Upper lobe of left lung (tissue), 6 donors: ENCODE results near the gene S100A3. TPM values are rescaled to one million over a fixed set of nuclear protein-coding genes. Genes with fewer than 3 reads are reported as not detected.

Experiments used
- ATAC-seq, 2 donors: fragments of 200-7000 bp; cut with Tn5 transposase; one replicate each; pipeline ENCODE4 v1.9.1; 2022; ENCODE audit warnings: mild to moderate bottlenecking in 2 of 2, moderate library complexity in 2 of 2; ENCODE audit not compliant: low FRiP score in 2 of 2
- DNase-seq, 2 donors: peaks; one replicate each; pipeline ENCODE4 v3.0.0-alpha.2; 2019 to 2020
- H3K27ac ChIP-seq, 4 donors: fragments of 200-600 bp; sonication (generic); one replicate each; pipeline ENCODE4 v1.5.1; 2016 to 2019
- H3K27me3 ChIP-seq, 4 donors: fragments of 200-600 bp; sonication (generic); one replicate each; pipeline ENCODE4 v1.5.1; 2017 to 2019
- H3K36me3 ChIP-seq, 4 donors: fragments of 200-600 bp; sonication (generic); one replicate each; pipeline ENCODE4 v1.5.1; 2016 to 2019
- H3K4me1 ChIP-seq, 4 donors: fragments of 200-600 bp; sonication (generic); one replicate each; pipeline ENCODE4 v1.5.1; 2018 to 2019
- H3K4me3 ChIP-seq, 4 donors: fragments of 200-600 bp; sonication (generic); one replicate each; pipeline ENCODE4 v1.5.1; 2017 to 2019; ENCODE audit warnings: mild to moderate bottlenecking in 2 of 4, moderate library complexity in 1 of 4
- H3K9me3 ChIP-seq, 4 donors: fragments of 200-600 bp; sonication (generic); one replicate each; pipeline ENCODE4 v1.5.1; 2018 to 2019
- EP300 ChIP-seq, 4 donors: sonication (generic); formaldehyde crosslinking; IDR thresholded peaks; one replicate each; pipeline ENCODE4 v1.5.1; 2017; ENCODE audit warnings: antibody characterized with exemption in 4 of 4, control low read depth in 2 of 4
- POLR2A ChIP-seq, 4 donors: fragments of 450-650 bp; IDR thresholded peaks; one replicate each; pipeline ENCODE4 v1.5.1; 2016 to 2017; ENCODE audit warnings: antibody characterized with exemption in 4 of 4, mild to moderate bottlenecking in 2 of 4
- POLR2AphosphoS5 ChIP-seq, 2 donors: sonication (generic); formaldehyde crosslinking; IDR thresholded peaks; one replicate each; pipeline ENCODE4 v1.5.1; 2017; ENCODE audit warnings: antibody characterized with exemption in 2 of 2
- WGBS, 2 donors: methylation state at CpG; one replicate each; pipeline ENCODE4 v1.1.5; 2017 to 2018; 5-methylcytosine and 5-hydroxymethylcytosine counted together
- total RNA-seq, 6 donors: library from RNA; depleted of rRNA in 4 of 6; stranded (reverse); fragments of >200 nt in 4 of 6; gene quantifications; one replicate each; pipeline versions ENCODE4 v1.1.0 to v1.2.1, GENCODE V29; 2016 to 2021
- TF ChIP-seq, protein P1 (sequence below), 6 experiments: fragments of 450-650 bp in 4 of 6; fragments of 200-600 bp in 2 of 6; sonication (generic) in 2 of 6; IDR thresholded peaks; one replicate each; pipeline ENCODE4 v1.5.1; 2016 to 2019; ENCODE audit warnings: antibody characterized with exemption in 6 of 6
- donor health status: DM: no; HTN: no; CAD: no; lungs with moderate emphysema.
- donor health status: DM: no; HTN: yes; CAD: no; lungs with severe emphysema.

Gene S100A3
- total RNA-seq, 6 donors from 2014 or later, result 2.0 to 4.4 (median 2.1) TPM; not detected in 1

DNA sequence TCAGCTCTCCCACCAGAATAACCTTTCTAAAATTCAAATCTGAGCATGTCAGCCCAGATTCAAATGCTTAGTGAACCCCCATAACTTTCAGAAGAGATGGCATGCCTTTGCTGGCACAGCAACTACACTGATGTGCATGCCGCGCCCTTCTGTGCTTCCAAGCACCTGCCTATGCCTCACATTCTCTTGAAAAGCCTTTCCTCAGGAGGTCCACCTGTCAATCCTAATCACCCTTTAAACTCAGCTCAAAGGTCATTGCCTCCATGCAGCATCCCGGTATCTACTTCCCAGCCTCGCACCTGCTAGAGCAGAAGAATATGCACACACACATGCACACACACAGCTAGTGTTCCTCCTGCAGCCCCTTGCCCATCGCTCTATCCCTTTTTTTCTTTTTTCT lies 21.8 kb upstream of the S100A3 start:
- Histone ChIP-seq H3K27ac (no peak overlapping the region), H3K27me3 (no peaks in the 10 kb centered on the region), H3K9me3 (no peaks in the 10 kb centered on the region), H3K36me3 (no peaks in the 10 kb centered on the region), H3K4me3 (no peak overlapping the region), H3K4me1 (peaks cover 37 to 56% (median 44%) of the 10 kb centered on the region in 4 donors)
- 92 to 95% methylated on average over 5 of the region's 5 CpGs for WGBS, 2 donors
- DNase-seq (no peak), ATAC-seq (no peak)
- TF ChIP-seq POLR2AphosphoS5 (IDR thresholded peaks at IDR 0.05) (no peak), EP300 (IDR thresholded peaks at IDR 0.05) (no peak), POLR2A (IDR thresholded peaks at IDR 0.05) (no peak)
- TF ChIP-seq, protein P1, sequence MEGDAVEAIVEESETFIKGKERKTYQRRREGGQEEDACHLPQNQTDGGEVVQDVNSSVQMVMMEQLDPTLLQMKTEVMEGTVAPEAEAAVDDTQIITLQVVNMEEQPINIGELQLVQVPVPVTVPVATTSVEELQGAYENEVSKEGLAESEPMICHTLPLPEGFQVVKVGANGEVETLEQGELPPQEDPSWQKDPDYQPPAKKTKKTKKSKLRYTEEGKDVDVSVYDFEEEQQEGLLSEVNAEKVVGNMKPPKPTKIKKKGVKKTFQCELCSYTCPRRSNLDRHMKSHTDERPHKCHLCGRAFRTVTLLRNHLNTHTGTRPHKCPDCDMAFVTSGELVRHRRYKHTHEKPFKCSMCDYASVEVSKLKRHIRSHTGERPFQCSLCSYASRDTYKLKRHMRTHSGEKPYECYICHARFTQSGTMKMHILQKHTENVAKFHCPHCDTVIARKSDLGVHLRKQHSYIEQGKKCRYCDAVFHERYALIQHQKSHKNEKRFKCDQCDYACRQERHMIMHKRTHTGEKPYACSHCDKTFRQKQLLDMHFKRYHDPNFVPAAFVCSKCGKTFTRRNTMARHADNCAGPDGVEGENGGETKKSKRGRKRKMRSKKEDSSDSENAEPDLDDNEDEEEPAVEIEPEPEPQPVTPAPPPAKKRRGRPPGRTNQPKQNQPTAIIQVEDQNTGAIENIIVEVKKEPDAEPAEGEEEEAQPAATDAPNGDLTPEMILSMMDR (IDR thresholded peaks at IDR 0.05), result no peak

DNA sequence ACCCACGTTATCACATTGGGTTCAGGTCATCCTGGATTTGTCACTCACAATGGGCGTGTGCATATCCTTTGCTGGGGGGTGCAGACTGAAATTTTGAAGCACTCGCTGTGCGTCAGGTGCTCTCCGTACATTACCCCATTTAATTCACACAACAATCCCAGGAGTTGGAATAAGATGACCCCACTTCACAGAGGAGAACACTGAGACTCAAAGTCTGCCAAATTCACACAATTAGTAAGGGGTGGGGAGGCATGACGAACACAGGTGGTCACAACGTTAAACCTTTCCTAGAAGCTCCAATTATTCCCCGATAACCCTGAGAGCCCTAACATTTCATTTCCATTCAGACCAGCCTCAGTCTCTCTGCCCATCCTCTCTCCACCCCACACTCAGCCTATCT lies 20.4 kb upstream of the S100A3 start:
- no peak for TF ChIP-seq POLR2AphosphoS5 (IDR thresholded peaks at IDR 0.05)
- TF ChIP-seq, protein P1 (IDR thresholded peaks at IDR 0.05), result no peak
- Histone ChIP-seq H3K9me3 (no peaks in the 10 kb centered on the region), H3K4me3 (no peak overlapping the region), H3K36me3 (no peaks in the 10 kb centered on the region), H3K27ac (no peak overlapping the region), H3K27me3 (no peaks in the 10 kb centered on the region), H3K4me1 (peaks cover 48 to 70% (median 56%) of the 10 kb centered on the region in 4 donors)
- ATAC-seq (no peak), DNase-seq (no peak)
- WGBS, 2 donors, result 87 to 90% methylated on average over 8 of the region's 8 CpGs

DNA sequence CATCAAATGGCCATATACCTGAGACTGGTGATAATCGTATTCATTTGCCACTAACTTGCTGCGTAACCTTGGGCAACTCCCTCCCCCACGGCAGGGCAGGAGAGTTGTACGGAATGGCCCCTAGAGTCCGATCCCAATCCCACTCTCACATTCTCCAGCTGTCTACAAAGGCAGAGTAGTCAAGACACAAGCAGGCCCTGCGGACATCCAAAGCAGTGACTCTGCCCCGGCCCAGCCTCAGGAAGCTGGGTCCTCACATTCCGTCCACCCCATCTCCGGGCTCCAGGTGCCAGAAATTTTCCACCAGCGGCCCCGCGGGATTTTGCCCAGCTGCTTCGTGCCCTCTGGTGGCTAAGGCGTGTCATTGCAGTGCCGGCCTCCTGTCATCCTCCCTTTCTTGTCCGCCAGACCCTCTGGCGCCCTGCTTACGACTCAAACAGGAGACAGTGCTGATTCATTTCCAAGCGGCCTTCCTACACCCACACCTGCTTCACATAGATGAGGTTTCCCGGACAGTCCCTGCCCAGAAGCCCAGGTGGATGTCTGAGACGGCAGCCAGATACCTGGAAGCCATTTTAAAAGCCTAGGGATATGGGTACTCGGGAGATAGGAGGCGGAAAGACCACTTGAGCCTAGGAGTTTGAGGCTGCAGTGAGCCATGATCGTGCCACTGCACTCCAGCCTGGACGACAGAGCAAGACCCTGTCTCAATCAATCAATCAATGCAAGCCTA lies 19.5 kb upstream of the S100A3 start:
- Histone ChIP-seq H3K4me3 (peak overlapping the region in 2 of 4 donors; percentile 25 to 30), H3K27ac (peak overlapping the region; percentile 95 to 99 (median 96))
- 16 to 31% methylated on average over 13 to 25 of the region's 25 CpGs for WGBS, 2 donors

DNA sequence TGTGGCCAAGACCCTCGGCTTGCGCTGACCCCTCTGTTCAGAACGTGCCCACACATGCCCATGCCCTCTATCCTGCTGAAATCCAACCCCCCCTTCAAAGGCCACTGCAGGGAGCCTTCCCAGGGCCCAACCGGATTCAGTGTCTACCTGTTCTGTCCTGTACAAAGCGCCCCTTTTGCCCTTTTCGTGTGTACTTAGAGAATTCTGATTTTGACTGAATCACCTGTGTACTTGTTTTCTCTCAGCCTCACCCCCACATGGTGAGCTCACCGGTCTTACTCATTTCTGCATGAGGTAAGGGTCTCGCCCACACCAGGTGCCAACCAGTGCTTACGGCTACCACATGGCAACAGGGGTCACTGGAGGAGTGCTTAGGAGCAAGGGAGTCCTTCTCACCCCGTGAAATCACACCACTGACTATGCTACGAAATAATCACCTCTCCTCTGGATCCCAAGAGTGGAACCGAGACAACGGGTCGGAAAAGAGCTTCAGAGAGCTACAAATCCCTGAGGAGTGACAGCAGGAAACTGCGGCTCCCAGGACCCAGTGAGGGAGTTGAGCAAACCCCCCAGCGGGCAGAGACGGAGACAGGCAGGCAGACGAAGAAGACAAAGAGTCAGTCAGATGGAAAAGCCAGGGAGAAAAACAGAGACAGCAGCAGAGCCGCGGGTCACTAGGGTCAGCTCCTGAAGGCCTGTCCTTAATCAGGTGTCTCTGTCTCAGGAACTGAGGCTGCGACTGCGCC lies 18.7 kb upstream of the S100A3 start:
- H3K4me1 ChIP-seq, result peaks cover 41 to 62% (median 53%) of the 10 kb centered on the region in 4 donors
- no peaks in the 10 kb centered on the region for H3K9me3 ChIP-seq
- ATAC-seq (no peak), DNase-seq (no peak)
- peak overlapping the region; percentile 95 to 99 (median 96) for H3K27ac ChIP-seq
- H3K27me3 ChIP-seq, result no peaks in the 10 kb centered on the region
- no peak for TF ChIP-seq POLR2A (IDR thresholded peaks at IDR 0.05)
- TF ChIP-seq EP300 (IDR thresholded peaks at IDR 0.05), result no peak
- TF ChIP-seq, protein P1 (IDR thresholded peaks at IDR 0.05), result no peak
- H3K36me3 ChIP-seq, result no peaks in the 10 kb centered on the region
- peak overlapping the region in 2 of 4 donors; percentile 25 to 30 for H3K4me3 ChIP-seq
- WGBS, 2 donors, result 76 to 78% methylated on average over 21 to 22 of the region's 22 CpGs

More for the DNA sequence above, 19.5 kb upstream of the S100A3 start:
- TF ChIP-seq POLR2AphosphoS5 (IDR thresholded peaks at IDR 0.05) (peak; percentile 37 to 74), POLR2A (IDR thresholded peaks at IDR 0.05) (peak in 3 of 4 donors; percentile 10 to 30 (median 21)), EP300 (IDR thresholded peaks at IDR 0.05) (no peak)
- TF ChIP-seq, protein P1 (IDR thresholded peaks at IDR 0.05), result peak; percentile 97 to 99 (median 99)
- Histone ChIP-seq H3K27me3 (no peaks in the 10 kb centered on the region), H3K36me3 (no peaks in the 10 kb centered on the region), H3K4me1 (peaks cover 48 to 69% (median 58%) of the 10 kb centered on the region in 4 donors), H3K9me3 (no peaks in the 10 kb centered on the region)
- ATAC-seq (peak; percentile 56 to 70), DNase-seq (peak; percentile 86 to 95)
